Measurements from ENCODE around the gene NPC1L1.

NPC1L1 gene

GRCh38 chr7:44581879-44582603, 40.9 kb upstream of the NPC1L1 start, which contains the start of gene TMED4:
Gene TMED4, minus strand, starts transcription at chr7:44582231. Its CDS starts 25 bp downstream, at chr7:44582206.
- ChIA-PET POLR2A (interaction anchor here (0.8 to 1.2 kb wide), 2 partner anchors 24 to 53 kb away, joined by 3 read pairs; partner anchors contain the start of gene OGDH), CTCF (interaction anchor here (0.6 to 1.9 kb wide), 12 partner anchors 9 to 354 kb away, joined by 3 to 6 read pairs (median 3); partner anchors contain the start of gene DDX56)
- peak; percentile 100 for DNase-seq (ENCODE audit: extremely low spot score)
- no peak for TF ChIP-seq CTCF (IDR thresholded peaks at IDR 0.05; ENCODE audit: control extremely low read depth, extremely low read depth, low read depth, missing control alignments)

GRCh38 chr7:44580945-44581878, 40.1 kb upstream of the NPC1L1 start:
- ChIA-PET POLR2A (interaction anchor here (0.8 to 1.2 kb wide), 2 partner anchors 25 to 54 kb away, joined by 3 read pairs; partner anchors contain the start of gene OGDH), CTCF (interaction anchor here (0.8 to 3.4 kb wide), 10 partner anchors 8 to 341 kb away, joined by 3 to 21 read pairs (median 4); partner anchors contain the start of gene DDX56)
- DNase-seq (ENCODE audit: extremely low spot score) = peak; percentile 53
- TF ChIP-seq CTCF (IDR thresholded peaks at IDR 0.05; ENCODE audit: control extremely low read depth, extremely low read depth, low read depth, missing control alignments) = no peak

- CTCF ChIA-PET = interaction anchor here (5.6 kb wide), 1 partner anchor 11 kb away, joined by 41 read pairs; no protein-coding TSS in a partner anchor
- no peak for DNase-seq (ENCODE audit: extremely low spot score)
- POLR2A ChIA-PET = interaction anchor here (2.0 kb wide), 1 partner anchor 11 kb away, joined by 6 read pairs; no protein-coding TSS in a partner anchor
- TF ChIP-seq CTCF (IDR thresholded peaks at IDR 0.05; ENCODE audit: control extremely low read depth, extremely low read depth, low read depth, missing control alignments) = no peak
Measured at GRCh38 chr7:44576228-44576627, 35.1 kb upstream of the NPC1L1 start.

- POLR2A ChIA-PET = interaction anchor here (2.0 kb wide), 1 partner anchor 9 kb away, joined by 6 read pairs; no protein-coding TSS in a partner anchor
- no peak for TF ChIP-seq CTCF (IDR thresholded peaks at IDR 0.05; ENCODE audit: control extremely low read depth, extremely low read depth, low read depth, missing control alignments)
- CTCF ChIA-PET = interaction anchor here (1.3 to 5.6 kb wide), 3 partner anchors 10 to 306 kb away, joined by 3 to 41 read pairs (median 8); partner anchors contain the start of gene H2AZ2
- no peak for DNase-seq (ENCODE audit: extremely low spot score)
Measured at GRCh38 chr7:44575054-44575453, 33.9 kb upstream of the NPC1L1 start.

- no peak for DNase-seq (ENCODE audit: extremely low spot score)
- ChIA-PET CTCF (interaction anchor here (0.8 to 5.6 kb wide), 5 partner anchors 9 to 373 kb away, joined by 3 to 41 read pairs (median 8); partner anchors contain the start of genes H2AZ2 and YKT6), POLR2A (interaction anchor here (0.9 to 2.0 kb wide), 4 partner anchors 9 to 274 kb away, joined by 3 to 6 read pairs (median 4); no protein-coding TSS in a partner anchor)
- TF ChIP-seq CTCF (IDR thresholded peaks at IDR 0.05; ENCODE audit: control extremely low read depth, extremely low read depth, low read depth, missing control alignments) = no peak
Measured at GRCh38 chr7:44574287-44574872, 33.2 kb upstream of the NPC1L1 start.

Data from GM10248 (cell line).